Keratinocyte (primary cell): Measurements from ENCODE around the gene SPINT3. TPM values are rescaled to one million over a fixed set of nuclear protein-coding genes. Genes with fewer than 3 reads are reported as not detected.

Experiments
- DNase-seq: peaks from one replicate; pipeline ENCODE4 v3.0.0-alpha.2; 2011; ENCODE audit warnings: low read depth, missing footprints, low spot score
- FAIRE-seq: peaks from 2 replicates; lab custom pipeline; 2011; peaks lifted over from hg19 to GRCh38; lab: Jason Lieb, UNC
- H2AFZ ChIP-seq: 2 replicates; pipeline ENCODE4 v1.6.0; 2012; ENCODE audit warnings: low read length, control low read depth, inconsistent platforms; ENCODE audit not compliant: control insufficient read depth
- H3K27ac ChIP-seq: 2 replicates; pipeline ENCODE4 v1.5.1; 2011; ENCODE audit warnings: low read length; ENCODE audit not compliant: control insufficient read depth, insufficient read depth
- H3K27me3 ChIP-seq: 3 replicates; pipeline ENCODE4 v1.6.0; 2011; ENCODE audit warnings: low read length; ENCODE audit not compliant: control insufficient read depth, insufficient read depth; ENCODE audit errors: extremely low read depth
- H3K36me3 ChIP-seq, 2 experiments: 2 replicates in 1 of 2; 3 replicates in 1 of 2; pipeline ENCODE4 v1.5.1; 2011; ENCODE audit warnings: low read length in 2 of 2, mild to moderate bottlenecking in 1 of 2; ENCODE audit not compliant: control insufficient read depth in 2 of 2, insufficient read depth in 2 of 2; ENCODE audit errors: extremely low read depth in 1 of 2
- H3K4me1 ChIP-seq: 3 replicates; pipeline ENCODE4 v1.5.1; 2011; ENCODE audit warnings: low read length; ENCODE audit not compliant: control insufficient read depth, insufficient read depth; ENCODE audit errors: extremely low read depth
- H3K4me2 ChIP-seq: 3 replicates; pipeline ENCODE4 v1.6.0; 2011; ENCODE audit warnings: low read depth, low read length; ENCODE audit not compliant: control insufficient read depth, insufficient read depth; ENCODE audit errors: extremely low read depth
- H3K4me3 ChIP-seq, 3 experiments: fragments of 200-600 bp in 1 of 3; sonication (generic) in 1 of 3; 2 replicates in 2 of 3; 3 replicates in 1 of 3; pipeline ENCODE4 v1.5.1; 2011 to 2016; ENCODE audit warnings: low read length in 3 of 3, mild to moderate bottlenecking in 3 of 3, control low read depth in 2 of 3, inconsistent platforms in 1 of 3, low read depth in 1 of 3, mixed read lengths in 1 of 3, mixed run types in 1 of 3, moderate library complexity in 1 of 3; ENCODE audit not compliant: control insufficient read depth in 2 of 3, insufficient read depth in 2 of 3; ENCODE audit errors: extremely low read depth in 1 of 3
- H3K79me2 ChIP-seq: 2 replicates; pipeline ENCODE4 v1.6.0; 2012; ENCODE audit warnings: low read length; ENCODE audit not compliant: control insufficient read depth, insufficient read depth
- H3K9ac ChIP-seq: 3 replicates; pipeline ENCODE4 v1.6.0; 2011; ENCODE audit warnings: low read length; ENCODE audit not compliant: control insufficient read depth, insufficient read depth; ENCODE audit errors: extremely low read depth
- H3K9me1 ChIP-seq: 3 replicates; pipeline ENCODE4 v1.6.0; 2011; ENCODE audit warnings: low read length; ENCODE audit not compliant: control insufficient read depth, insufficient read depth; ENCODE audit errors: extremely low read depth
- H3K9me3 ChIP-seq: 2 replicates; pipeline ENCODE4 v1.5.1; 2012; ENCODE audit warnings: low read depth, low read length; ENCODE audit not compliant: control insufficient read depth
- H4K20me1 ChIP-seq: 3 replicates; pipeline ENCODE4 v1.6.0; 2011; ENCODE audit warnings: low read length; ENCODE audit not compliant: control insufficient read depth, insufficient read depth; ENCODE audit errors: extremely low read depth
- EZH2 ChIP-seq: IDR thresholded peaks from one replicate; pipeline ENCODE4 v1.6.1; 2012; ENCODE audit warnings: inconsistent platforms, mild to moderate bottlenecking, low read length, moderate library complexity
- dilution Hi-C: fragments of 300-500 bp; cut with MboI; formaldehyde crosslinking; loops from one replicate; pipeline ENCODE4 v1.7.0; 2020; ENCODE audit warnings: low sequenced_read_pairs; ENCODE audit not compliant: extremely low pct_ligation_motif_present
- polyA plus RNA-seq, 5 experiments: library from polyadenylated mRNA; depleted of rRNA in 3 of 5; stranded (reverse) in 3 of 5; stranded (forward) in 1 of 5; unstranded in 1 of 5; fragments of >200 nt; gene quantifications; 1 replicate in 1 of 5; 2 replicates in 3 of 5; 3 replicates in 1 of 5; pipeline versions ENCODE4 v1.2.1 to v1.2.3, GENCODE V29; 2011 to 2012; ENCODE audit warnings: missing spikeins in 2 of 5, low read depth in 1 of 5, low replicate concordance in 1 of 5
- TF ChIP-seq, protein P1 (sequence below), 3 experiments: IDR thresholded peaks in 1 of 3; conservative IDR thresholded peaks in 1 of 3; optimal IDR thresholded peaks in 1 of 3; 2 replicates in 2 of 3; 3 replicates in 1 of 3; pipeline versions ENCODE3 to v1.5.1; 2011; ENCODE audit warnings: low read length in 3 of 3, mild to moderate bottlenecking in 3 of 3, moderate library complexity in 2 of 3, control low read depth in 1 of 3, inconsistent platforms in 1 of 3; ENCODE audit not compliant: insufficient read depth in 2 of 3; ENCODE audit errors: extremely low read depth in 1 of 3

The SPINT3 gene
- polyA plus RNA-seq, 1 donor (not counting 4 experiments of a cell fraction or from before 2014, with no cell fraction given), result not detected

GRCh38 chr20:45507011-45507820 is 8.2 kb downstream of the SPINT3 start:
- H3K4me2 ChIP-seq, result peak overlapping the region; percentile 59
- H3K4me1 ChIP-seq, result peaks cover 21% of the 10 kb centered on the region
- H3K36me3 ChIP-seq, result no peaks in the 10 kb centered on the region
- TF ChIP-seq, protein P1, sequence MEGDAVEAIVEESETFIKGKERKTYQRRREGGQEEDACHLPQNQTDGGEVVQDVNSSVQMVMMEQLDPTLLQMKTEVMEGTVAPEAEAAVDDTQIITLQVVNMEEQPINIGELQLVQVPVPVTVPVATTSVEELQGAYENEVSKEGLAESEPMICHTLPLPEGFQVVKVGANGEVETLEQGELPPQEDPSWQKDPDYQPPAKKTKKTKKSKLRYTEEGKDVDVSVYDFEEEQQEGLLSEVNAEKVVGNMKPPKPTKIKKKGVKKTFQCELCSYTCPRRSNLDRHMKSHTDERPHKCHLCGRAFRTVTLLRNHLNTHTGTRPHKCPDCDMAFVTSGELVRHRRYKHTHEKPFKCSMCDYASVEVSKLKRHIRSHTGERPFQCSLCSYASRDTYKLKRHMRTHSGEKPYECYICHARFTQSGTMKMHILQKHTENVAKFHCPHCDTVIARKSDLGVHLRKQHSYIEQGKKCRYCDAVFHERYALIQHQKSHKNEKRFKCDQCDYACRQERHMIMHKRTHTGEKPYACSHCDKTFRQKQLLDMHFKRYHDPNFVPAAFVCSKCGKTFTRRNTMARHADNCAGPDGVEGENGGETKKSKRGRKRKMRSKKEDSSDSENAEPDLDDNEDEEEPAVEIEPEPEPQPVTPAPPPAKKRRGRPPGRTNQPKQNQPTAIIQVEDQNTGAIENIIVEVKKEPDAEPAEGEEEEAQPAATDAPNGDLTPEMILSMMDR (optimal IDR thresholded peaks at IDR 0.05 in 1 of 3, IDR thresholded peaks at IDR 0.05 in 1 of 3, conservative IDR thresholded peaks at IDR 0.05 in 1 of 3; ENCODE audit: extremely low read depth in 1 of 3, insufficient read depth in 2 of 3, low read length in 3 of 3), result no peak
- TF ChIP-seq EZH2, result no peak
- FAIRE-seq, result peak; percentile 76
- H3K9me1 ChIP-seq, result no peaks in the 10 kb centered on the region
- H4K20me1 ChIP-seq, result no peaks in the 10 kb centered on the region
- H2AFZ ChIP-seq, result no peak overlapping the region
- H3K9ac ChIP-seq, result peak overlapping the region; percentile 48
- H3K27ac ChIP-seq, result peak overlapping the region; percentile 79
- no peaks in the 10 kb centered on the region for H3K79me2 ChIP-seq
- no peaks in the 10 kb centered on the region for H3K9me3 ChIP-seq
- H3K27me3 ChIP-seq, result no peaks in the 10 kb centered on the region
- H3K4me3 ChIP-seq, result no peak overlapping the region
- DNase-seq, result no peak
- dilution Hi-C loops, result no loop called here

DNA sequence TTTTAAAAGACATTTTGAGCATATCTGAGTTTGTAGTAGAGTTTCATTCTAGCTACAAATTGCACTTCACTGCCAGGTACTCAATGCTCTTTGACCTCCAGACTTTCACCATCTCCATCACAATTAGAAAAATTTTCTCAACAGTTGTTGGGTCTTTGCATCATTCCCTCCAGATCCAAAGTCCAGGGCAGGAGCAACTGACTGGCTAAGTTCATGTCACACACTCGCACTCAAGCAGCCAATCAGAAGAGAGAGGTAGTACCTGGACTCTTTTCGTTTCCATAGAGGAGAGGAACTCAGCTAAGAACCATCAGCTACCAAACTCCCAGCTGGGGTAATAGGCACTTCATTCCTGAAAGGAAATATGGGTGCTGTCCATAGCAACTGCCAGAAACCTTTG is 9.0 kb downstream of the SPINT3 start:
- peak; percentile 55 for FAIRE-seq
- dilution Hi-C loops, result no loop called here
- H3K9me3 ChIP-seq, result no peaks in the 10 kb centered on the region
- H3K4me1 ChIP-seq, result peaks cover 21% of the 10 kb centered on the region
- H4K20me1 ChIP-seq, result no peaks in the 10 kb centered on the region
- H3K4me2 ChIP-seq, result peak overlapping the region; percentile 16
- H3K36me3 ChIP-seq, result no peaks in the 10 kb centered on the region
- no peak for TF ChIP-seq EZH2
- TF ChIP-seq, protein P1 (optimal IDR thresholded peaks at IDR 0.05 in 1 of 3, IDR thresholded peaks at IDR 0.05 in 1 of 3, conservative IDR thresholded peaks at IDR 0.05 in 1 of 3; ENCODE audit: extremely low read depth in 1 of 3, insufficient read depth in 2 of 3, low read length in 3 of 3), result no peak
- no peak overlapping the region for H2AFZ ChIP-seq
- no peak overlapping the region for H3K9ac ChIP-seq
- no peaks in the 10 kb centered on the region for H3K79me2 ChIP-seq
- peak overlapping the region; percentile 75 for H3K27ac ChIP-seq
- H3K9me1 ChIP-seq, result no peaks in the 10 kb centered on the region
- peaks cover 5% of the 10 kb centered on the region for H3K27me3 ChIP-seq
- no peak for DNase-seq
- no peak overlapping the region for H3K4me3 ChIP-seq
